Progenitor cell of endocrine pancreas (in vitro differentiated cells): ENCODE results near the gene SEMA3F. TPM values are rescaled to one million over a fixed set of nuclear protein-coding genes. Genes with fewer than 3 reads are reported as not detected.

Experiments used
- DNase-seq: peaks from one replicate; pipeline ENCODE4 v3.0.0; 2021; ENCODE audit warnings: low spot score; ENCODE audit not compliant: unreplicated experiment
- H3K27ac Mint-ChIP-seq: 2 replicates; pipeline ENCODE4 v1.8.0; 2021; ENCODE audit warnings: mild to moderate bottlenecking, moderate library complexity, mixed read lengths
- H3K27me3 Mint-ChIP-seq: 2 replicates; pipeline ENCODE4 v1.8.0; 2021; ENCODE audit warnings: mixed read lengths
- H3K36me3 Mint-ChIP-seq: 2 replicates; pipeline ENCODE4 v1.8.0; 2022; ENCODE audit warnings: mixed read lengths; ENCODE audit not compliant: insufficient read depth
- H3K4me1 Mint-ChIP-seq: 2 replicates; pipeline ENCODE4 v1.8.0; 2021; ENCODE audit warnings: low read depth, mixed read lengths
- H3K4me3 Mint-ChIP-seq: 2 replicates; pipeline ENCODE4 v1.8.0; 2021; ENCODE audit warnings: low read depth, mild to moderate bottlenecking, moderate library complexity, mixed read lengths
- H3K9me3 Mint-ChIP-seq: 2 replicates; pipeline ENCODE4 v1.8.0; 2021; ENCODE audit warnings: low read depth, mixed read lengths
- total RNA-seq: library from RNA; stranded (reverse); gene quantifications from 2 replicates; pipeline ENCODE4 v1.2.1, GENCODE V29; 2021
- TF ChIP-seq, protein P1 (sequence below): fragments of 200-600 bp; sonication (generic); IDR thresholded peaks from one replicate; pipeline ENCODE4 v1.5.0; 2021; ENCODE audit warnings: antibody characterized with exemption, mild to moderate bottlenecking; ENCODE audit not compliant: unreplicated experiment

SEMA3F gene
- total RNA-seq, 1 donor from 2014 or later, result 23.6 TPM

GRCh38 chr3:50123394-50124051 lies 31.6 kb upstream of the SEMA3F start:
- peaks cover 2% of the 10 kb centered on the region for H3K36me3 Mint-ChIP-seq
- TF ChIP-seq, protein P1, sequence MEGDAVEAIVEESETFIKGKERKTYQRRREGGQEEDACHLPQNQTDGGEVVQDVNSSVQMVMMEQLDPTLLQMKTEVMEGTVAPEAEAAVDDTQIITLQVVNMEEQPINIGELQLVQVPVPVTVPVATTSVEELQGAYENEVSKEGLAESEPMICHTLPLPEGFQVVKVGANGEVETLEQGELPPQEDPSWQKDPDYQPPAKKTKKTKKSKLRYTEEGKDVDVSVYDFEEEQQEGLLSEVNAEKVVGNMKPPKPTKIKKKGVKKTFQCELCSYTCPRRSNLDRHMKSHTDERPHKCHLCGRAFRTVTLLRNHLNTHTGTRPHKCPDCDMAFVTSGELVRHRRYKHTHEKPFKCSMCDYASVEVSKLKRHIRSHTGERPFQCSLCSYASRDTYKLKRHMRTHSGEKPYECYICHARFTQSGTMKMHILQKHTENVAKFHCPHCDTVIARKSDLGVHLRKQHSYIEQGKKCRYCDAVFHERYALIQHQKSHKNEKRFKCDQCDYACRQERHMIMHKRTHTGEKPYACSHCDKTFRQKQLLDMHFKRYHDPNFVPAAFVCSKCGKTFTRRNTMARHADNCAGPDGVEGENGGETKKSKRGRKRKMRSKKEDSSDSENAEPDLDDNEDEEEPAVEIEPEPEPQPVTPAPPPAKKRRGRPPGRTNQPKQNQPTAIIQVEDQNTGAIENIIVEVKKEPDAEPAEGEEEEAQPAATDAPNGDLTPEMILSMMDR, result no peak
- DNase-seq, result no peak
- H3K4me3 Mint-ChIP-seq, result no peak overlapping the region
- H3K27ac Mint-ChIP-seq, result peak overlapping the region; percentile 82
- peaks cover 26% of the 10 kb centered on the region for H3K4me1 Mint-ChIP-seq
- H3K27me3 Mint-ChIP-seq, result no peaks in the 10 kb centered on the region
- no peaks in the 10 kb centered on the region for H3K9me3 Mint-ChIP-seq

- DNase-seq, result no peak
- H3K4me3 Mint-ChIP-seq, result no peak overlapping the region
- H3K36me3 Mint-ChIP-seq, result no peaks in the 10 kb centered on the region
- H3K27me3 Mint-ChIP-seq, result no peaks in the 10 kb centered on the region
- peak overlapping the region; percentile 77 for H3K27ac Mint-ChIP-seq
- H3K4me1 Mint-ChIP-seq, result peaks cover 26% of the 10 kb centered on the region
- H3K9me3 Mint-ChIP-seq, result no peaks in the 10 kb centered on the region
- TF ChIP-seq, protein P1, result no peak
Measured at GRCh38 chr3:50124052-50124799, 30.9 kb upstream of the SEMA3F start.

DNA sequence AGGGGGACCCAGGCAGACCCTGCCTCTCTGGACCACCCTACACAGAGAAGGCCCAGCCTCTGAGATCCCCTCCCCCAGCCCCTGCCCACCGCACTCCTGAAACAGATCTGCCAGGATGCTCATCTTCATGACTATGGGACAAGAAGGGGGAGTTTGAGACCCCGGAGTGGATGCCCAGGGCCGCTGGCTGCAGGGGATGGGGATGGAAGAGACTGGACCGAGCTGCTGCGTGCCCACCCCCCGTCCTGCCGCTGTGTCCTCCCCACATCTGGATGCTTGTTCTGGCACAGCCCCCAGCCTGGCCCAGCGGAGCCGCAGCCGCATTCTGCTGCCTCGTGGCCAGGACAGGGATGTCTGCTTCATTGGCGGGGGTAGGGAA lies 30.3 kb upstream of the SEMA3F start:
- no peak overlapping the region for H3K27ac Mint-ChIP-seq
- H3K4me3 Mint-ChIP-seq, result no peak overlapping the region
- H3K4me1 Mint-ChIP-seq, result peaks cover 26% of the 10 kb centered on the region
- H3K9me3 Mint-ChIP-seq, result no peaks in the 10 kb centered on the region
- DNase-seq, result no peak
- H3K27me3 Mint-ChIP-seq, result no peaks in the 10 kb centered on the region
- TF ChIP-seq, protein P1, result no peak
- no peaks in the 10 kb centered on the region for H3K36me3 Mint-ChIP-seq

DNA sequence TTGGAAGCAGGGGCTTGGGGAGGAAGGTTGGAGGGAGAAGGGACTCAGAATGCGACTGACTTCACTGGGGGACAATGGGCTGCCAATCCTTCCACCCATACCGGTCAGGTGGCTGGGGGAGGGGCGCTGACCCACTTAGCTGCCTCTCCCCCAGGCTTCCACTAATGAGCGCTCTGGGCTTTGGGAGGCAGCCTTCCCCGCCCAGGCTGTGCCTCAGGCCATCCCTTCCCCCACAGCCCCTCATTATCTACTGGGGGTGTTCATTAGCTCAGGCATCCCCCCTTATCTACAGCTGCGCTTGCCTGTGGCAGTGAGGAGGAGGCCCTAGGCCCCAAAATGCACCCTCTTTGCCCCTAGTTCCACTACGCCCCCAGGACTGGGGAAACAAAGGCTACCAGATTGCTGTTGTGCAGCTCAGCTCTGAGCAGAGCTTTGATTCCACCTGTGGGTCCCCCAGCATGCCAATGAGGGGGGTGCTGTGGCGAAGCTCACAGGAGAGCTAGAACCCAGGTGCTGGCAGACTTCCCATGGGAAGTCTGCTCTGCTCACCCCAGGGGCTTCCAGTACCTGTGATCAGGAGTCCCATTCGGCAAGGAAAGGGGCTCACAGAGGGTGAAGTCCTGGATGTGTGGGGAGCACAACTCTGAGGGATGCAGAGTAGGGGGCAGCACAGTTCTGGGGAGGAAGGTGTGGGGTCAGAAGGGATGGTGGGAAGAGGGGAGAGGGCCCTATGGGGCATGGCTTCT lies 29.4 kb upstream of the SEMA3F start:
- peaks cover 26% of the 10 kb centered on the region for H3K4me1 Mint-ChIP-seq
- TF ChIP-seq, protein P1, result no peak
- no peak for DNase-seq
- no peaks in the 10 kb centered on the region for H3K9me3 Mint-ChIP-seq
- no peaks in the 10 kb centered on the region for H3K27me3 Mint-ChIP-seq
- no peak overlapping the region for H3K4me3 Mint-ChIP-seq
- H3K36me3 Mint-ChIP-seq, result no peaks in the 10 kb centered on the region
- H3K27ac Mint-ChIP-seq, result peak overlapping the region; percentile 62
